Tibial nerve (tissue), 4 donors: Measurements from ENCODE around the gene NT5C2.

Source experiments
- EP300 ChIP-seq, 2 donors: sonication (generic); formaldehyde crosslinking; IDR thresholded peaks; one replicate each; pipeline ENCODE4 v1.6.1; 2017; ENCODE audit warnings: antibody characterized with exemption in 2 of 2, mild to moderate bottlenecking in 1 of 2
- POLR2A ChIP-seq, 2 donors: fragments of 450-650 bp; IDR thresholded peaks; one replicate each; pipeline ENCODE4 v1.6.1; 2017; ENCODE audit warnings: antibody characterized with exemption in 2 of 2, mild to moderate bottlenecking in 2 of 2, moderate library complexity in 2 of 2
- TF ChIP-seq, protein P1 (sequence below), 5 experiments: fragments of 200-600 bp in 3 of 5; fragments of 450-650 bp in 2 of 5; sonication (generic) in 3 of 5; IDR thresholded peaks; one replicate each; pipeline ENCODE4 v1.5.1; 2016 to 2019; ENCODE audit warnings: antibody characterized with exemption in 5 of 5, mild to moderate bottlenecking in 3 of 5, moderate library complexity in 2 of 5

DNA sequence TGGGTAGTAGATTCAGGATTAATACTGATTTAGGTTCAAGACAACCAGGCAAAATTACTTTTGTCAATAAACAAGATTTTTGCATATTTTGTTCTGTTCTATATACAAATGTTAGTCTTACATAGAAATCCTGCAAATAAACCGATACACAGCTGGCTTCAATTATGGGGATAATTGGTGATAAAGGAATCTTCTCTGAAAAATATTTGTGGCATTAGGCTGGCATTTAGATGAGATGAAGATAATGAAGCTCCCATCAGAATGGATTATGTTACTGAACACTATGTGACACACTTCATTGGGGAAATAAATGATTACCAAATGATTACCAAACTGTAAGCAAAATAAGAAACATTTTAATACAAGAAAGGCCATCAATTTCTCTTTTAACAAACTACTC, 65.8 kb downstream of the NT5C2 start:
- TF ChIP-seq, protein P1, sequence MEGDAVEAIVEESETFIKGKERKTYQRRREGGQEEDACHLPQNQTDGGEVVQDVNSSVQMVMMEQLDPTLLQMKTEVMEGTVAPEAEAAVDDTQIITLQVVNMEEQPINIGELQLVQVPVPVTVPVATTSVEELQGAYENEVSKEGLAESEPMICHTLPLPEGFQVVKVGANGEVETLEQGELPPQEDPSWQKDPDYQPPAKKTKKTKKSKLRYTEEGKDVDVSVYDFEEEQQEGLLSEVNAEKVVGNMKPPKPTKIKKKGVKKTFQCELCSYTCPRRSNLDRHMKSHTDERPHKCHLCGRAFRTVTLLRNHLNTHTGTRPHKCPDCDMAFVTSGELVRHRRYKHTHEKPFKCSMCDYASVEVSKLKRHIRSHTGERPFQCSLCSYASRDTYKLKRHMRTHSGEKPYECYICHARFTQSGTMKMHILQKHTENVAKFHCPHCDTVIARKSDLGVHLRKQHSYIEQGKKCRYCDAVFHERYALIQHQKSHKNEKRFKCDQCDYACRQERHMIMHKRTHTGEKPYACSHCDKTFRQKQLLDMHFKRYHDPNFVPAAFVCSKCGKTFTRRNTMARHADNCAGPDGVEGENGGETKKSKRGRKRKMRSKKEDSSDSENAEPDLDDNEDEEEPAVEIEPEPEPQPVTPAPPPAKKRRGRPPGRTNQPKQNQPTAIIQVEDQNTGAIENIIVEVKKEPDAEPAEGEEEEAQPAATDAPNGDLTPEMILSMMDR (IDR thresholded peaks at IDR 0.05) = no peak
- TF ChIP-seq POLR2A (IDR thresholded peaks at IDR 0.05) (no peak), EP300 (IDR thresholded peaks at IDR 0.05) (no peak)
